ENCODE data around the gene DNAJC18. TPM values are rescaled to one million over a fixed set of nuclear protein-coding genes. Genes with fewer than 3 reads are reported as not detected.

The DNAJC18 gene
- total RNA-seq, 4 donors from 2014 or later, result 7.9 to 21.0 (median 12.7) TPM

GRCh38 chr5:139417214-139417613 lies 22.1 kb downstream of the DNAJC18 start:
- WGBS, 2 donors, result 34 to 39% methylated on average over 4 of the region's 4 CpGs
- Histone ChIP-seq H3K27me3 (no peaks in the 10 kb centered on the region), H3K4me3 (replicated peaks in 1 of 3) (no peak overlapping the region), H3K9me3 (no peaks in the 10 kb centered on the region), H3K4me1 (peaks cover 27 to 33% of the 10 kb centered on the region in 2 donors), H3K36me3 (no peaks in the 10 kb centered on the region), H3K27ac (peak overlapping the region; percentile 47 to 67 (median 54))
- DNase-seq, result peak; percentile 79 to 83
- TF ChIP-seq POLR2A (IDR thresholded peaks at IDR 0.05), result no peak
- TF ChIP-seq, protein P1, sequence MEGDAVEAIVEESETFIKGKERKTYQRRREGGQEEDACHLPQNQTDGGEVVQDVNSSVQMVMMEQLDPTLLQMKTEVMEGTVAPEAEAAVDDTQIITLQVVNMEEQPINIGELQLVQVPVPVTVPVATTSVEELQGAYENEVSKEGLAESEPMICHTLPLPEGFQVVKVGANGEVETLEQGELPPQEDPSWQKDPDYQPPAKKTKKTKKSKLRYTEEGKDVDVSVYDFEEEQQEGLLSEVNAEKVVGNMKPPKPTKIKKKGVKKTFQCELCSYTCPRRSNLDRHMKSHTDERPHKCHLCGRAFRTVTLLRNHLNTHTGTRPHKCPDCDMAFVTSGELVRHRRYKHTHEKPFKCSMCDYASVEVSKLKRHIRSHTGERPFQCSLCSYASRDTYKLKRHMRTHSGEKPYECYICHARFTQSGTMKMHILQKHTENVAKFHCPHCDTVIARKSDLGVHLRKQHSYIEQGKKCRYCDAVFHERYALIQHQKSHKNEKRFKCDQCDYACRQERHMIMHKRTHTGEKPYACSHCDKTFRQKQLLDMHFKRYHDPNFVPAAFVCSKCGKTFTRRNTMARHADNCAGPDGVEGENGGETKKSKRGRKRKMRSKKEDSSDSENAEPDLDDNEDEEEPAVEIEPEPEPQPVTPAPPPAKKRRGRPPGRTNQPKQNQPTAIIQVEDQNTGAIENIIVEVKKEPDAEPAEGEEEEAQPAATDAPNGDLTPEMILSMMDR (IDR thresholded peaks at IDR 0.05), result no peak
- intact Hi-C loops (cut with DNase I), result no loop called here

DNA sequence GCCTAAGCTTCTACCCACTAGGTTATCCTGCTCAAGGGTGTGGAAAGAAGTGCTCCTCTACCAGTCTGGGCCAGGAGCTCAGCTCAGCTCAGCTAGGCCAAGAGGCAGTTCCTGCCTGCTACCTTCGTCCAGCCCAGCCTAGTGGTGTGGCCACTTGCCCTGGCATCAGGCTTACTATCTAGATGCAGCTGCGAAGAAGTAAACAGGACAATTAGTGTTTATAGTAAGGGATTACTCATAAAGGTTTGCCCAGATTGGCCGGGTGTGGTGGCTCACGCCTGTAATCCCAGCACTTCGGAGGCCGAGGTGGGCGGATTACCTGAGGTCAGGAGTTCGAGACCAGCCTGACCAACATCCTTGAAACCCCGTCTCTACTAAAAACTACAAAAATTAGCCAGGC lies 22.7 kb downstream of the DNAJC18 start:
- no peaks in the 10 kb centered on the region for H3K9me3 ChIP-seq
- intact Hi-C loops (cut with DNase I), result no loop called here
- H3K27me3 ChIP-seq, result no peaks in the 10 kb centered on the region
- H3K4me3 ChIP-seq (replicated peaks in 1 of 3), result no peak overlapping the region
- DNase-seq, result peak in 1 of 2 donors; percentile 10
- TF ChIP-seq POLR2A (IDR thresholded peaks at IDR 0.05), result no peak
- TF ChIP-seq, protein P1 (IDR thresholded peaks at IDR 0.05), result no peak
- H3K27ac ChIP-seq, result peak overlapping the region; percentile 47 to 67 (median 65)
- peaks cover 27 to 33% of the 10 kb centered on the region in 2 donors for H3K4me1 ChIP-seq
- H3K36me3 ChIP-seq, result no peaks in the 10 kb centered on the region
- WGBS, 2 donors, result 80% methylated on average over 9 of the region's 9 CpGs

DNA sequence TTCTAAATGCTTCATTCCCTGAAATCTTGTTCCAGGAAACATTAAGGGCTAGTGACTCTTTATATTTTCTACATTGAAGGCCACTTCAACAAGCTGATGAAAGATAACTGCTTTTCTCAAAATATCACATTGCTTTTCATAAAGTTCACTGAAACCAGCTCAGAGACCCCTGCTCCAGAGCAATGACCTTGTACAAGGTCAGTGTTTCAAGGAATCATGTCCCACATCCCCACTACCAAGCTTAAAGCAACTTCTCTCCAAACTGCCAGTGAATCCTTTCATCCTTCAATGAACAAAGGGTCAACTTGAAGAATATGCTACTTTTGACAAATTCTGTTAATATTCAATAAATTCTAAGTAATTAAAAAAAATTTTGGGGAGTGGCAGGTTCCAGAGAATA lies 23.5 kb downstream of the DNAJC18 start:
- intact Hi-C loops (cut with DNase I), result no loop called here
- Histone ChIP-seq H3K4me3 (replicated peaks in 1 of 3) (no peak overlapping the region), H3K9me3 (no peaks in the 10 kb centered on the region), H3K36me3 (no peaks in the 10 kb centered on the region), H3K27ac (peak overlapping the region; percentile 47 to 65 (median 56)), H3K27me3 (no peaks in the 10 kb centered on the region), H3K4me1 (peaks cover 27 to 33% of the 10 kb centered on the region in 2 donors)
- TF ChIP-seq, protein P1 (IDR thresholded peaks at IDR 0.05), result no peak
- no peak for TF ChIP-seq POLR2A (IDR thresholded peaks at IDR 0.05)
- DNase-seq, result no peak

GRCh38 chr5:139415221-139415861 lies 24.0 kb downstream of the DNAJC18 start:
- Histone ChIP-seq H3K4me3 (replicated peaks in 1 of 3) (no peak overlapping the region), H3K4me1 (peaks cover 27 to 33% of the 10 kb centered on the region in 2 donors), H3K9me3 (no peaks in the 10 kb centered on the region), H3K36me3 (no peaks in the 10 kb centered on the region), H3K27ac (peak overlapping the region; percentile 47 to 65 (median 56)), H3K27me3 (no peaks in the 10 kb centered on the region)
- DNase-seq, result peak in 1 of 2 donors; percentile 27
- intact Hi-C loops (cut with DNase I), result no loop called here
- TF ChIP-seq POLR2A (IDR thresholded peaks at IDR 0.05), result no peak
- TF ChIP-seq, protein P1 (IDR thresholded peaks at IDR 0.05), result no peak
- 75 to 80% methylated on average over 6 to 7 of the region's 8 CpGs for WGBS, 2 donors

DNA sequence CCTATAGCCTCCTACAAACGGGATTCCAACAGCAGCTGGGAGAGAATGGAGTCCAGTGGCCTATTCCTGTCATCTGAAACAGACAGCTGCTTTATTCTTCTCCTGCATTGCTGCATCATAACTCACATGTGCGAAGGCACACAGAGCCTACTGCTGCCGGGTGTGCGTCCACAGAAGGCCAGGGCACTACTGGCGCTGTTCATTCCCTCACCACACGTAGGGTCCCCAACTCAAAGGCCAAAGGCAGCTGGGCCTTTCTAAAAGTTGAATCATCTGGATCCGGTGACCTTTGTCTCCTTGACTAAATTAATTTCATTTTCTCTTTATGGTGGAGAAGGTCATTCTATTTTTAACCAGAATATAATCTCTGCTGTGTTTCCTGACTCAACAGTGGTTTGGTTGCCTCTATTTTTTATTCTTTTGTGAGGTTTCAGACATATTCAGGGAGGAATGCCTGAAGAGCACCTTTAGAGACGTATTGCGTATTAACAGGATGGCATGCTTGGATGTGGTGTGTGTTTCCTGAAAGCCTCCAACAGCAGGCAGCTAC lies 24.7 kb downstream of the DNAJC18 start:
- no peaks in the 10 kb centered on the region for H3K36me3 ChIP-seq
- peak overlapping the region in 2 of 3 donors; percentile 43 to 47 for H3K27ac ChIP-seq
- no peak for TF ChIP-seq POLR2A (IDR thresholded peaks at IDR 0.05)
- TF ChIP-seq, protein P1 (IDR thresholded peaks at IDR 0.05), result no peak
- no peak for DNase-seq
- no peaks in the 10 kb centered on the region for H3K27me3 ChIP-seq
- no peaks in the 10 kb centered on the region for H3K9me3 ChIP-seq
- 82 to 85% methylated on average over 9 of the region's 9 CpGs for WGBS, 2 donors
- H3K4me3 ChIP-seq (replicated peaks in 1 of 3), result no peak overlapping the region
- intact Hi-C loops (cut with DNase I), result no loop called here
- peaks cover 27 to 33% of the 10 kb centered on the region in 2 donors for H3K4me1 ChIP-seq
